ENCODE data around the gene LTBP1. TPM values are rescaled to one million over a fixed set of nuclear protein-coding genes. Genes with fewer than 3 reads are reported as not detected.

The LTBP1 gene
- total RNA-seq, 1 experiment from 2014 or later = 11.8 TPM

GRCh38 chr2:33064349-33064801 lies 117.6 kb downstream of the LTBP1 start:
- peaks cover 17% of the 10 kb centered on the region for H3K4me1 ChIP-seq (ENCODE audit: low read length)
- no peaks in the 10 kb centered on the region for H3K36me3 ChIP-seq (ENCODE audit: insufficient read depth, low read length)
- no peak for DNase-seq

GRCh38 chr2:33067598-33067997 lies 120.8 kb downstream of the LTBP1 start:
- no peak overlapping the region for H3K4me2 ChIP-seq (ENCODE audit: low read depth, low read length, poor library complexity, severe bottlenecking)

More at GRCh38 chr2:33064349-33064801, 117.6 kb downstream of the LTBP1 start:
- Histone ChIP-seq H2AFZ (ENCODE audit: low read length) (no peak overlapping the region), H3K4me3 (ENCODE audit: low read length) (no peak overlapping the region), H3K9me2 (replicated peaks; ENCODE audit: insufficient read depth, low read length) (no peaks in the 10 kb centered on the region), H3K9me3 (ENCODE audit: low read length) (no peaks in the 10 kb centered on the region), H3K27me3 (ENCODE audit: low read length) (no peaks in the 10 kb centered on the region), H3K4me2 (ENCODE audit: low read depth, low read length, poor library complexity, severe bottlenecking) (no peak overlapping the region), H3K79me2 (ENCODE audit: low read length) (no peaks in the 10 kb centered on the region), H4K20me1 (ENCODE audit: insufficient read depth, low read depth, low read length) (peaks cover 3% of the 10 kb centered on the region; the same call in 1 of the 2 replicates), H3K27ac (ENCODE audit: low read length) (no peak overlapping the region), H3K9ac (ENCODE audit: low read length) (no peak overlapping the region)

GRCh38 chr2:33068261-33068660 lies 121.5 kb downstream of the LTBP1 start:
- H3K4me1 ChIP-seq (ENCODE audit: low read length) = no peaks in the 10 kb centered on the region
- H3K4me3 ChIP-seq (ENCODE audit: low read length) = no peak overlapping the region
- H3K4me2 ChIP-seq (ENCODE audit: low read depth, low read length, poor library complexity, severe bottlenecking) = no peak overlapping the region
- no peaks in the 10 kb centered on the region for H4K20me1 ChIP-seq (ENCODE audit: insufficient read depth, low read depth, low read length)
- H3K9ac ChIP-seq (ENCODE audit: low read length) = no peak overlapping the region
- H3K27ac ChIP-seq (ENCODE audit: low read length) = no peak overlapping the region
- no peaks in the 10 kb centered on the region for H3K9me2 ChIP-seq (replicated peaks; ENCODE audit: insufficient read depth, low read length)
- no peaks in the 10 kb centered on the region for H3K36me3 ChIP-seq (ENCODE audit: insufficient read depth, low read length)
- no peaks in the 10 kb centered on the region for H3K27me3 ChIP-seq (ENCODE audit: low read length)
- no peaks in the 10 kb centered on the region for H3K79me2 ChIP-seq (ENCODE audit: low read length)
- DNase-seq = no peak
- H2AFZ ChIP-seq (ENCODE audit: low read length) = no peak overlapping the region
- H3K9me3 ChIP-seq (ENCODE audit: low read length) = no peaks in the 10 kb centered on the region

More at GRCh38 chr2:33067598-33067997, 120.8 kb downstream of the LTBP1 start:
- H3K36me3 ChIP-seq (ENCODE audit: insufficient read depth, low read length) = no peaks in the 10 kb centered on the region
- H4K20me1 ChIP-seq (ENCODE audit: insufficient read depth, low read depth, low read length) = peaks cover under 1% of the 10 kb centered on the region; the same call in 1 of the 2 replicates
- no peak overlapping the region for H3K27ac ChIP-seq (ENCODE audit: low read length)
- H3K9me2 ChIP-seq (replicated peaks; ENCODE audit: insufficient read depth, low read length) = no peaks in the 10 kb centered on the region
- no peak overlapping the region for H3K4me3 ChIP-seq (ENCODE audit: low read length)
- no peak for DNase-seq
- H3K9ac ChIP-seq (ENCODE audit: low read length) = no peak overlapping the region
- no peaks in the 10 kb centered on the region for H3K79me2 ChIP-seq (ENCODE audit: low read length)
- no peaks in the 10 kb centered on the region for H3K27me3 ChIP-seq (ENCODE audit: low read length)
- no peaks in the 10 kb centered on the region for H3K4me1 ChIP-seq (ENCODE audit: low read length)
- H3K9me3 ChIP-seq (ENCODE audit: low read length) = no peaks in the 10 kb centered on the region
- H2AFZ ChIP-seq (ENCODE audit: low read length) = no peak overlapping the region

- Histone ChIP-seq H3K4me1 (ENCODE audit: low read length) (no peaks in the 10 kb centered on the region), H2AFZ (ENCODE audit: low read length) (no peak overlapping the region), H3K4me3 (ENCODE audit: low read length) (no peak overlapping the region), H4K20me1 (ENCODE audit: insufficient read depth, low read depth, low read length) (no peaks in the 10 kb centered on the region), H3K4me2 (ENCODE audit: low read depth, low read length, poor library complexity, severe bottlenecking) (no peak overlapping the region), H3K79me2 (ENCODE audit: low read length) (no peaks in the 10 kb centered on the region), H3K9ac (ENCODE audit: low read length) (no peak overlapping the region), H3K27me3 (ENCODE audit: low read length) (no peaks in the 10 kb centered on the region), H3K9me2 (replicated peaks; ENCODE audit: insufficient read depth, low read length) (no peaks in the 10 kb centered on the region), H3K27ac (ENCODE audit: low read length) (no peak overlapping the region), H3K9me3 (ENCODE audit: low read length) (no peaks in the 10 kb centered on the region), H3K36me3 (ENCODE audit: insufficient read depth, low read length) (no peaks in the 10 kb centered on the region)
- DNase-seq = no peak
Measured at GRCh38 chr2:33069894-33070651, 123.3 kb downstream of the LTBP1 start.

GRCh38 chr2:33071591-33071990 lies 124.8 kb downstream of the LTBP1 start:
- H2AFZ ChIP-seq (ENCODE audit: low read length) = no peak overlapping the region
- H3K9ac ChIP-seq (ENCODE audit: low read length) = no peak overlapping the region
- no peak overlapping the region for H3K27ac ChIP-seq (ENCODE audit: low read length)
- H3K27me3 ChIP-seq (ENCODE audit: low read length) = no peaks in the 10 kb centered on the region
- no peak overlapping the region for H3K4me2 ChIP-seq (ENCODE audit: low read depth, low read length, poor library complexity, severe bottlenecking)
- no peak overlapping the region for H3K4me3 ChIP-seq (ENCODE audit: low read length)
- H3K79me2 ChIP-seq (ENCODE audit: low read length) = no peaks in the 10 kb centered on the region
- H3K4me1 ChIP-seq (ENCODE audit: low read length) = no peaks in the 10 kb centered on the region
- no peaks in the 10 kb centered on the region for H3K9me3 ChIP-seq (ENCODE audit: low read length)
- no peaks in the 10 kb centered on the region for H3K36me3 ChIP-seq (ENCODE audit: insufficient read depth, low read length)
- DNase-seq = no peak
- H4K20me1 ChIP-seq (ENCODE audit: insufficient read depth, low read depth, low read length) = no peaks in the 10 kb centered on the region
- no peaks in the 10 kb centered on the region for H3K9me2 ChIP-seq (replicated peaks; ENCODE audit: insufficient read depth, low read length)

- Histone ChIP-seq H3K4me2 (ENCODE audit: low read depth, low read length, poor library complexity, severe bottlenecking) (no peak overlapping the region), H3K9ac (ENCODE audit: low read length) (no peak overlapping the region), H3K4me1 (ENCODE audit: low read length) (peaks cover 6% of the 10 kb centered on the region)
Measured at GRCh38 chr2:33072614-33073013, 125.9 kb downstream of the LTBP1 start.

GRCh38 chr2:33073018-33073417 lies 126.3 kb downstream of the LTBP1 start:
- H3K27ac ChIP-seq (ENCODE audit: low read length) = no peak overlapping the region
- H3K9me3 ChIP-seq (ENCODE audit: low read length) = no peaks in the 10 kb centered on the region
- H3K79me2 ChIP-seq (ENCODE audit: low read length) = no peaks in the 10 kb centered on the region
- no peak overlapping the region for H3K9ac ChIP-seq (ENCODE audit: low read length)
- H3K27me3 ChIP-seq (ENCODE audit: low read length) = no peaks in the 10 kb centered on the region
- no peak for DNase-seq
- H3K4me2 ChIP-seq (ENCODE audit: low read depth, low read length, poor library complexity, severe bottlenecking) = no peak overlapping the region
- peaks cover 10% of the 10 kb centered on the region for H3K4me1 ChIP-seq (ENCODE audit: low read length)
- H4K20me1 ChIP-seq (ENCODE audit: insufficient read depth, low read depth, low read length) = no peaks in the 10 kb centered on the region
- H3K36me3 ChIP-seq (ENCODE audit: insufficient read depth, low read length) = no peaks in the 10 kb centered on the region
- no peaks in the 10 kb centered on the region for H3K9me2 ChIP-seq (replicated peaks; ENCODE audit: insufficient read depth, low read length)
- H2AFZ ChIP-seq (ENCODE audit: low read length) = no peak overlapping the region
- no peak overlapping the region for H3K4me3 ChIP-seq (ENCODE audit: low read length)

More at GRCh38 chr2:33072614-33073013, 125.9 kb downstream of the LTBP1 start:
- Histone ChIP-seq H3K36me3 (ENCODE audit: insufficient read depth, low read length) (no peaks in the 10 kb centered on the region), H3K27me3 (ENCODE audit: low read length) (no peaks in the 10 kb centered on the region), H3K79me2 (ENCODE audit: low read length) (no peaks in the 10 kb centered on the region), H2AFZ (ENCODE audit: low read length) (no peak overlapping the region), H3K9me3 (ENCODE audit: low read length) (no peaks in the 10 kb centered on the region), H3K9me2 (replicated peaks; ENCODE audit: insufficient read depth, low read length) (no peaks in the 10 kb centered on the region), H3K27ac (ENCODE audit: low read length) (no peak overlapping the region), H3K4me3 (ENCODE audit: low read length) (no peak overlapping the region), H4K20me1 (ENCODE audit: insufficient read depth, low read depth, low read length) (no peaks in the 10 kb centered on the region)
- no peak for DNase-seq

GRCh38 chr2:33074197-33074596 lies 127.4 kb downstream of the LTBP1 start:
- Histone ChIP-seq H3K27me3 (ENCODE audit: low read length) (no peaks in the 10 kb centered on the region), H3K79me2 (ENCODE audit: low read length) (no peaks in the 10 kb centered on the region), H3K36me3 (ENCODE audit: insufficient read depth, low read length) (no peaks in the 10 kb centered on the region), H2AFZ (ENCODE audit: low read length) (no peak overlapping the region), H3K9me2 (replicated peaks; ENCODE audit: insufficient read depth, low read length) (no peaks in the 10 kb centered on the region), H3K9me3 (ENCODE audit: low read length) (no peaks in the 10 kb centered on the region), H4K20me1 (ENCODE audit: insufficient read depth, low read depth, low read length) (no peaks in the 10 kb centered on the region), H3K4me1 (ENCODE audit: low read length) (peaks cover 13% of the 10 kb centered on the region), H3K9ac (ENCODE audit: low read length) (no peak overlapping the region), H3K4me2 (ENCODE audit: low read depth, low read length, poor library complexity, severe bottlenecking) (no peak overlapping the region), H3K4me3 (ENCODE audit: low read length) (no peak overlapping the region), H3K27ac (ENCODE audit: low read length) (no peak overlapping the region)
- DNase-seq = no peak
